ENCODE data around the gene RPP38. TPM values are rescaled to one million over a fixed set of nuclear protein-coding genes. Genes with fewer than 3 reads are reported as not detected.

RPP38 gene
- polyA plus RNA-seq, 2 of the 4 experiments (the other 2 are of a cell fraction) = 25.5 to 47.5 TPM

DNA sequence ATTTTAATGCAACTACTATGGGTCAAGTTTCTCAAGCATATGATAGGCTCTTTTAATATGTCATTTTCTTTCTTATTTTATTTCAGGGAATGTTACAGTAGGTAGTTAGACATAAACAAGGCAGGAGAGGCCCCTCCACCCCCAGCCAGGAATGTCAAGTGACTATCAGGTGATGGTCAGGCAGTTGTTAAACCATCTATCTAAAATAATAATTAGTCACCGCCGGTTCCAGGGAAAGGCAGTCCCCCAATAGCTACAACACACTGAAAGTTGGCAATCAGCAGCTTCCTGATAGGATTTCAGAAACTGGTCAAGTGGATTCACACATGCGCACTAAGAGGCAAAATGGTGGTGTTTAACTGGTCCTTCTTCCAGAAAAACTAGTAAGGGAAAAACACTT lies 44.1 kb upstream of the RPP38 start:
- Histone ChIP-seq H3K27ac (no peak overlapping the region), H3K9me3 (no peaks in the 10 kb centered on the region), H3K4me2 (no peak overlapping the region), H3K4me1 (no peaks in the 10 kb centered on the region), H3K4me3 (no peak overlapping the region)
- ChIA-PET CTCF (no interaction called here), POLR2A (no interaction called here)
- DNase-seq (ENCODE audit: low read depth in 1 of 2, low spot score in 1 of 2) (no peak), ATAC-seq (no peak), FAIRE-seq (no peak)
- TF ChIP-seq, protein P1, sequence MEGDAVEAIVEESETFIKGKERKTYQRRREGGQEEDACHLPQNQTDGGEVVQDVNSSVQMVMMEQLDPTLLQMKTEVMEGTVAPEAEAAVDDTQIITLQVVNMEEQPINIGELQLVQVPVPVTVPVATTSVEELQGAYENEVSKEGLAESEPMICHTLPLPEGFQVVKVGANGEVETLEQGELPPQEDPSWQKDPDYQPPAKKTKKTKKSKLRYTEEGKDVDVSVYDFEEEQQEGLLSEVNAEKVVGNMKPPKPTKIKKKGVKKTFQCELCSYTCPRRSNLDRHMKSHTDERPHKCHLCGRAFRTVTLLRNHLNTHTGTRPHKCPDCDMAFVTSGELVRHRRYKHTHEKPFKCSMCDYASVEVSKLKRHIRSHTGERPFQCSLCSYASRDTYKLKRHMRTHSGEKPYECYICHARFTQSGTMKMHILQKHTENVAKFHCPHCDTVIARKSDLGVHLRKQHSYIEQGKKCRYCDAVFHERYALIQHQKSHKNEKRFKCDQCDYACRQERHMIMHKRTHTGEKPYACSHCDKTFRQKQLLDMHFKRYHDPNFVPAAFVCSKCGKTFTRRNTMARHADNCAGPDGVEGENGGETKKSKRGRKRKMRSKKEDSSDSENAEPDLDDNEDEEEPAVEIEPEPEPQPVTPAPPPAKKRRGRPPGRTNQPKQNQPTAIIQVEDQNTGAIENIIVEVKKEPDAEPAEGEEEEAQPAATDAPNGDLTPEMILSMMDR (IDR thresholded peaks at IDR 0.05) = no peak
- TF ChIP-seq BHLHE40 (IDR thresholded peaks at IDR 0.05; ENCODE audit: low read depth, low read length) (no peak), RNF2 (IDR thresholded peaks at IDR 0.05; ENCODE audit: borderline replicate concordance, low read depth) (no peak), HDAC2 (IDR thresholded peaks at IDR 0.05) (no peak), MAFK (IDR thresholded peaks at IDR 0.05; ENCODE audit: partially characterized antibody) (no peak), HOXA7 (CRISPR knock-in tag; IDR thresholded peaks at IDR 0.05) (no peak), NFE2L2 (conservative IDR thresholded peaks at IDR 0.05; ENCODE audit: low read length) (no peak), ZSCAN20 (CRISPR knock-in tag; IDR thresholded peaks at IDR 0.05) (no peak), E2F6 (IDR thresholded peaks at IDR 0.05; ENCODE audit: borderline replicate concordance, low read depth) (no peak), RAD21 (conservative IDR thresholded peaks at IDR 0.05 in 1 of 2, IDR thresholded peaks at IDR 0.05 in 1 of 2) (no peak), FOSL2 (IDR thresholded peaks at IDR 0.05) (no peak), FOSL2 (CRISPR knock-in tag; IDR thresholded peaks at IDR 0.05) (no peak), RCOR1 (IDR thresholded peaks at IDR 0.05; ENCODE audit: low read depth, low read length) (no peak)
- TF ChIP-seq, protein P2, sequence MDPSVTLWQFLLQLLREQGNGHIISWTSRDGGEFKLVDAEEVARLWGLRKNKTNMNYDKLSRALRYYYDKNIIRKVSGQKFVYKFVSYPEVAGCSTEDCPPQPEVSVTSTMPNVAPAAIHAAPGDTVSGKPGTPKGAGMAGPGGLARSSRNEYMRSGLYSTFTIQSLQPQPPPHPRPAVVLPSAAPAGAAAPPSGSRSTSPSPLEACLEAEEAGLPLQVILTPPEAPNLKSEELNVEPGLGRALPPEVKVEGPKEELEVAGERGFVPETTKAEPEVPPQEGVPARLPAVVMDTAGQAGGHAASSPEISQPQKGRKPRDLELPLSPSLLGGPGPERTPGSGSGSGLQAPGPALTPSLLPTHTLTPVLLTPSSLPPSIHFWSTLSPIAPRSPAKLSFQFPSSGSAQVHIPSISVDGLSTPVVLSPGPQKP (IDR thresholded peaks at IDR 0.05; ENCODE audit: low read depth, low read length) = no peak
- WGBS (ENCODE audit: missing lambda C conversion rate) = 90% methylated on average over 3 of the region's 3 CpGs

- Histone ChIP-seq H3K27ac (no peak overlapping the region), H3K4me2 (no peak overlapping the region), H3K4me3 (no peak overlapping the region), H3K9me3 (peaks cover 12% of the 10 kb centered on the region; the same call in 1 of the 3 replicates), H3K4me1 (no peaks in the 10 kb centered on the region)
- DNase-seq (ENCODE audit: low read depth in 1 of 2, low spot score in 1 of 2) = no peak
- CTCF ChIA-PET = no interaction called here
- TF ChIP-seq SREBF2 (IDR thresholded peaks at IDR 0.05) = no peak
- no peak for TF ChIP-seq FOSL2 (IDR thresholded peaks at IDR 0.05)
- TF ChIP-seq FOSL2 (CRISPR knock-in tag; IDR thresholded peaks at IDR 0.05) = no peak
- no peak for TF ChIP-seq E2F6 (IDR thresholded peaks at IDR 0.05; ENCODE audit: borderline replicate concordance, low read depth)
- TF ChIP-seq GATA3 (IDR thresholded peaks at IDR 0.05; ENCODE audit: borderline replicate concordance) = no peak
- no peak for TF ChIP-seq CHD4 (IDR thresholded peaks at IDR 0.05; ENCODE audit: borderline replicate concordance)
- no peak for TF ChIP-seq MAZ (IDR thresholded peaks at IDR 0.05; ENCODE audit: borderline replicate concordance, low read depth, low read length)
- no peak for TF ChIP-seq EP300 (IDR thresholded peaks at IDR 0.05)
- TF ChIP-seq REST (IDR thresholded peaks at IDR 0.05) = no peak
- POLR2A ChIA-PET = no interaction called here
- 15% methylated on average over 1 of the region's 1 CpG for WGBS (ENCODE audit: missing lambda C conversion rate)
- FAIRE-seq = no peak
- no peak for ATAC-seq
Observed at GRCh38 chr10:15058689-15059088, 38.5 kb upstream of the RPP38 start.

Measured in A549 (cell line).